ENCODE results near the gene TAF1C.

GRCh38 chr16:84229471-84229870 lies 42.6 kb upstream of the TAF1C start:
- TF ChIP-seq CTCF (IDR thresholded peaks at IDR 0.05), result no peak
- TF ChIP-seq POLR2A (IDR thresholded peaks at IDR 0.05), result no peak
